ENCODE data around the gene FAM118B. TPM values are rescaled to one million over a fixed set of nuclear protein-coding genes. Genes with fewer than 3 reads are reported as not detected.

The FAM118B gene
- total RNA-seq, 1 experiment from 2014 or later, result 40.0 TPM

- no peaks in the 10 kb centered on the region for H3K79me1 ChIP-seq (ENCODE audit: insufficient read depth, low read depth, low read length, poor library complexity, severe bottlenecking)
- H2BK15ac ChIP-seq (ENCODE audit: low read depth, low read length), result no peak overlapping the region
- H3K79me2 ChIP-seq (ENCODE audit: insufficient read depth, low read length), result no peaks in the 10 kb centered on the region
- no peak overlapping the region for H3T11ph ChIP-seq (ENCODE audit: low read length)
- H3K27ac ChIP-seq (ENCODE audit: insufficient read length, low read depth, low read length), result no peak overlapping the region
- no peaks in the 10 kb centered on the region for H3K4me1 ChIP-seq (ENCODE audit: insufficient read depth, low read length)
- Mint-ChIP-seq H3K36me3 (ENCODE audit: insufficient read depth in 1 of 3, low read depth in 3 of 3) (no peaks in the 10 kb centered on the region), H3K27ac (peak overlapping the region in 1 of 3 experiments; percentile 86; a peak in 1 of 7 replicates), H3K4me3 (no peak overlapping the region), H3K9me3 (no peaks in the 10 kb centered on the region; a peak in 1 of 5 replicates), H3K4me1 (no peaks in the 10 kb centered on the region; a peak in 1 of 4 replicates), H3K27me3 (ENCODE audit: low read depth) (no peaks in the 10 kb centered on the region)
- H3K9ac ChIP-seq (ENCODE audit: extremely low read depth, insufficient read length, low read length), result no peak overlapping the region
- H4K91ac ChIP-seq (ENCODE audit: insufficient read length, low read depth, low read length), result no peak overlapping the region
- no peak overlapping the region for H3K18ac ChIP-seq (ENCODE audit: insufficient read length, low read depth, low read length)
- no peaks in the 10 kb centered on the region for H3K23me2 ChIP-seq (ENCODE audit: insufficient read length, low read depth, low read length, poor library complexity, severe bottlenecking)
- H3K27me3 ChIP-seq (ENCODE audit: insufficient read depth, low read length), result no peaks in the 10 kb centered on the region
- no peak overlapping the region for H3K23ac ChIP-seq (ENCODE audit: insufficient read length, low read depth, low read length)
- TF ChIP-seq, protein P1, sequence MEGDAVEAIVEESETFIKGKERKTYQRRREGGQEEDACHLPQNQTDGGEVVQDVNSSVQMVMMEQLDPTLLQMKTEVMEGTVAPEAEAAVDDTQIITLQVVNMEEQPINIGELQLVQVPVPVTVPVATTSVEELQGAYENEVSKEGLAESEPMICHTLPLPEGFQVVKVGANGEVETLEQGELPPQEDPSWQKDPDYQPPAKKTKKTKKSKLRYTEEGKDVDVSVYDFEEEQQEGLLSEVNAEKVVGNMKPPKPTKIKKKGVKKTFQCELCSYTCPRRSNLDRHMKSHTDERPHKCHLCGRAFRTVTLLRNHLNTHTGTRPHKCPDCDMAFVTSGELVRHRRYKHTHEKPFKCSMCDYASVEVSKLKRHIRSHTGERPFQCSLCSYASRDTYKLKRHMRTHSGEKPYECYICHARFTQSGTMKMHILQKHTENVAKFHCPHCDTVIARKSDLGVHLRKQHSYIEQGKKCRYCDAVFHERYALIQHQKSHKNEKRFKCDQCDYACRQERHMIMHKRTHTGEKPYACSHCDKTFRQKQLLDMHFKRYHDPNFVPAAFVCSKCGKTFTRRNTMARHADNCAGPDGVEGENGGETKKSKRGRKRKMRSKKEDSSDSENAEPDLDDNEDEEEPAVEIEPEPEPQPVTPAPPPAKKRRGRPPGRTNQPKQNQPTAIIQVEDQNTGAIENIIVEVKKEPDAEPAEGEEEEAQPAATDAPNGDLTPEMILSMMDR (conservative IDR thresholded peaks at IDR 0.05), result no peak
- H2BK20ac ChIP-seq (ENCODE audit: low read depth, low read length, poor library complexity, severe bottlenecking), result no peak overlapping the region
- H3K4ac ChIP-seq (ENCODE audit: low read depth, low read length), result no peak overlapping the region
- no peak overlapping the region for H3K4me2 ChIP-seq (ENCODE audit: insufficient read depth, insufficient read length, low read length)
- no peaks in the 10 kb centered on the region for H3K9me3 ChIP-seq (ENCODE audit: control insufficient read depth, low read depth, low read length)
- no peak for DNase-seq
- no CpG with 5 or more reads among the region's 8 CpGs for WGBS (ENCODE audit: extremely low coverage, insufficient read length, low lambda C conversion rate)
- H3K14ac ChIP-seq (ENCODE audit: insufficient read depth, low read length), result no peak overlapping the region
- no peak overlapping the region for H2BK12ac ChIP-seq (ENCODE audit: insufficient read length, low read depth, low read length)
- no peak overlapping the region for H2BK5ac ChIP-seq (ENCODE audit: insufficient read length, low read length)
- H3K56ac ChIP-seq (ENCODE audit: insufficient read length, low read depth, low read length), result no peak overlapping the region
- no peak overlapping the region for H2BK120ac ChIP-seq (ENCODE audit: low read depth, low read length, poor library complexity, severe bottlenecking)
- no peaks in the 10 kb centered on the region for H4K20me1 ChIP-seq (ENCODE audit: control insufficient read depth, insufficient read depth, insufficient read length)
- H4K8ac ChIP-seq (replicated peaks; ENCODE audit: insufficient read length, low read depth, low read length), result no peak overlapping the region
- no peak overlapping the region for H2AFZ ChIP-seq (ENCODE audit: low read length)
- no peak overlapping the region for H2AK5ac ChIP-seq (ENCODE audit: insufficient read length, low read length)
- no peak overlapping the region for H4K5ac ChIP-seq (ENCODE audit: insufficient read length, low read depth, low read length)
Measured at GRCh38 chr11:126176853-126177470, 34.6 kb upstream of the FAM118B start.
